GM19193 (cell line): ENCODE results near the gene ZNF213.

Experiments used
- POLR2A ChIP-seq: IDR thresholded peaks from 4 replicates; pipeline ENCODE4 v1.6.1; 2011; ENCODE audit not compliant: insufficient read depth, insufficient read length; ENCODE audit errors: extremely low read depth

ZNF213 gene, protein sequence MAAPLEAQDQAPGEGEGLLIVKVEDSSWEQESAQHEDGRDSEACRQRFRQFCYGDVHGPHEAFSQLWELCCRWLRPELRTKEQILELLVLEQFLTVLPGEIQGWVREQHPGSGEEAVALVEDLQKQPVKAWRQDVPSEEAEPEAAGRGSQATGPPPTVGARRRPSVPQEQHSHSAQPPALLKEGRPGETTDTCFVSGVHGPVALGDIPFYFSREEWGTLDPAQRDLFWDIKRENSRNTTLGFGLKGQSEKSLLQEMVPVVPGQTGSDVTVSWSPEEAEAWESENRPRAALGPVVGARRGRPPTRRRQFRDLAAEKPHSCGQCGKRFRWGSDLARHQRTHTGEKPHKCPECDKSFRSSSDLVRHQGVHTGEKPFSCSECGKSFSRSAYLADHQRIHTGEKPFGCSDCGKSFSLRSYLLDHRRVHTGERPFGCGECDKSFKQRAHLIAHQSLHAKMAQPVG

DNA sequence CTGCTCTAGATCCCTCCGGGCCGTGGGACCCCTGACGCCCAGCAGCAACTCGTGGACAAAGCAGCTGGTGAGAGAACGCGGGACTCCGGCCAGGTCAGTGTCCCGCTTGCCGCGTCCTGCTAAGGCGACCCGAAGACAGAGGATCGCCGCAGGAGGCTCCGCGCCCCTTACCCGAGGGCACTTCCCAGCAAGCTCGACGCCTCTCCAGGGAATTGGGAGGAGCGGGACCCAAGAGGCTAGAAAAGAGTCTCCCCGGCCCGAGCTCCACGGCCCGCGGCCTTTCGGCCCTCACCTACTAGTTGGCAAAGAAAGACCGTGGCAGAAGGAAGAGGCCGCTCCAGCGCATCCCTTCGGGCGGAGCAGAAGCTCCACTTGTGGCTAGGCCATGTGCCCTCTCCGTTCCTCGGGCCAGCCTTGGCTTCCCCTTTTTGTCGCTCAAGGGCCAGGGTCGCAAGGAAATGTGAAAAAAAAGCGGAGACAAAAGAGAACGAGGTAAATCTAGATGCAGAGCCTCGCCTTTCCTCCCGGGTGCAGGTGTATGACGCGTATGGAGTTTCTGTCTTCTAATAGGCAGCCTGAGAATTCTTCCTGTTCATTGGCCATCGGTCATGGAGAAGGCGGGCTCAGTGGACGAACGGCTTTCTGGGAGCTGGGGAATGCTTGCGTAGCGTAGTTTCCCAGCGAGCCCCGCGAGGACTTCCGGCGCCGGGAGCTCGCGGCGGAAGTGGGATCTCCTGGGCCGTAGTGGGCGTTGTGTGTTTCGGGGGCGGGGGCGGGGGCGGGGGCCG is at the start of gene ZNF213:
Gene ZNF213 (plus strand): TSS at position 692 of the 788 bp plus-strand sequence. CDS start 2,252 bp downstream, outside the sequence.
- peak; percentile 50 for TF ChIP-seq POLR2A

DNA sequence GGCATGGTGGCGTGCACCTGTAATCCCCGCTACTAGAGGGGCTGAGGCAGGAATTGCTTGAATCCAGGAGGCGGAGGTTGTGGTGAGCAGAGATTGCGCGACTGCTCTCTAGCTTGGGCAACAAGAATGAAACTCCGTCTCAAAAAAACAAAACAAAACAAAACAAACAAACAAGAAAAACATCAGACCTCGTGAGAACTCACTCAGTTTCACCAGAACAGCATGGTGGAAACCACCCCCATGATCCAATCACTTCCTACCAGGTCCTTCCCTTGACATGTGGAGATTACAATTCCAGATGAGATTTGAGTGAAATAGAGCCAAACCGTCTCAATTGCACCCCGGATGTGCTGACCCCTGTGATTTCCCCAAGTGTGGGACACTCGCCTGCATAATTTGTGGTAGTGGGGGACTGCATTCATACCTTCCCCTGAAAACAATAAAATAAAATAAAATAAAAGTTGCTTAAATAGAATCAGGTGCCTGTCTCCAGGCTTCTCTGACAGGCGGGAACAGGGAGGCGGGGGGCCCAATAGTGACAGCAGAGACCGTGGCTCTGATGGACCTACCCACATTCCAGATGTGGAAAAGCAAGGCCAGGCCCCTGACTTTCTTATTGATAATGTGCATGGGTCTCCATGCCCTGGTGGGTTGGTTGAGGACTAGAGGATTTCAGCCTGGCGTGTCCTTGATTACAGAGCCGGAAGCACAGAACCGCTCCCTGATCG is 48.8 kb upstream of the ZNF213 start:
- no peak for TF ChIP-seq POLR2A

DNA sequence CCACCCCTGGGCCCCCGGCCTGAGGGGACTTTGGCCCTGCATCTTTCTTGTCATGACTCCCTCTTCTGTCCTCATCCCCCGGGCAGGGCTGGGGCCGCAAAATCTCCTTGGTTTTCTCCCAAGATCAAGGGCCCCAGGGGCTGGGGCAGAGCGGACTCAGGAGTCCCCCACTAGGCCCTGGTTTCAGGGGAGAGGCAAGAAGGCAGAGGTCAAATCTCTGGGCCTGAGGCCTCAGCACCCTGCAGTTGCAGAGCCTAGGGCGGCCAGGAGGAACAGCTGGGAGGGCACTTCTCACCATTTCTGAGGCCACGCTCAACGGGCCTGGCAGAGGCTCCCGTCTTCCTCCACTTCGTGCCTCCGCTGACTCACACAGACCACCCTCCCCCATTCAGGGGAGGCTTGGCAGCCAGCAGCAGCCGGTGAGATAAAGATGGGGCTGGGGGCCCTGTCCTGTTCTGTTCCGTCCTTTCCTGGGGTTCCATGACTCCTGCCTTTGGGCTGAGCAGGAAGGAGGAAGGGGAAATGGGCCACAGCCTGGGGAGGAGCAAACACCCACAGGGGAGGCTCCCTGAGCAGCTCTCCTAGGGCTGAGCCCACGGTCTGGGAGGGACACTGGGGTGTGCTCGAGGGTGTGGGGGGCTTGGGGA is 48.1 kb upstream of the ZNF213 start:
- TF ChIP-seq POLR2A: no peak

DNA sequence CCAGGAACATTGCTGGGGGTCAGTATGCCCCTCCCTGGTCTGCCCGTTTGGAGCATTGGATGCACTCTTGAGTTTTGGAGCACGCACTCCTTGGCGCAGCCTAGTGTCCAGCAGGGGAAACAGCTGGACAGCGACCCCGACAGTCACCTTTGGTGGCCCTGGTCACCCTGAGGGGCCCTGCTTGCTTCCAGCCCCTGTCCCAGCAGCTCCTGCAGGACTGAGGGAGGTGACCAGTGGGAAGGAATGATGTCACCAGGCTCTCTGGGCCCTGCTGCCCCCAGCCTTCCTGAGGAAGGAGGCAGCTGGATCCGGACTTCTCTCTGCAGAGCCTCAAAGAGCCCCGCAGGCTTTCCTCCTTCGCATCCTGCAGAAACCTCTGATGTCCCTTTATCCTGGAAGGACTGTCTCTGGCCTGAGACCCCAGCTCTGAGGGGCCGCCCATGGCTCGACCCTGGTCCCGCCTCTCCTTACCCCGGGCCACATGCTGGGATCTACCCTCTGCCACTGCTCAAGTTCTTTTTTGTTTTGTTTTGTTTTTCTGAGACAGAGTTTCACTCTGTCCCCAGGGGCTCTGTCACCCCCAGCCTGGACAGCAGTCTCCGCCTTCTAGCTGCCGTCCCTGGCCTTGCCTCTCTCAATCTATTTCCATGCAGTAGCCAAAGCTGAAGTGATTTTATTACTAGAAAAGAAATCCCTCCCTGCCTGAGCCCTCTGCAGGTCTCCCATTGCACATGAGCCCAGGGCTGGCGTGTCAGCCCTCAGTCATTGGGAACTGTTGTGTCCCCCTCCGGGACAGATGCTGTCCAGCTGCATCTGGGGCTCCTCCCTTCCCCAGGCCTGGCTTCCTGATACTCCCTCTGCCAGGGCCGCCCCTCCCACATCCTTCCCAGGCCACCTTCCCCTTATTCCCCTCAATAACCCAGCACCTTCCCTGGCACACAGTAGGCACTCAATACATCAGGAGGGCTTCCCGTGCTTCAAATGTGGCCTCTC is 47.3 kb upstream of the ZNF213 start:
- TF ChIP-seq POLR2A: no peak

DNA sequence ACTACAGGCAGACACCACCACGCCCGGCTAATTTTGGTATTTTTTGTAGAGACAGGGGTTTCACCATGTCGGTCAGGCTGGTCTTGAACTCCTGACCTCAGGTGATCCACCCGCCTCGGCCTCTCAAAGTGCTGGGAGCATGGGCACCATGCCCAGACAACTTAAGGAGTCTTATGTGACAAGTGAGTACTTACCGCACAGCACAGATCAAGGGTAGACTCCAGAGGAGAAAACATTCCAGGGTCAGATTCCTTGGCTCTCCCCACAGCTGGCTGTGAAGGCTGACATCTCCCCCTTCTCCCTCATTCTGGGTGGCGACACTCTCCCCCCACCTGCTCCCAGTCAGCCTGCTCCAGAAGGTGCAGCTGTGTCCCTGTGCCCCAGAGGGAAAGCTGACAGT is 46.4 kb upstream of the ZNF213 start:
- TF ChIP-seq POLR2A: no peak

DNA sequence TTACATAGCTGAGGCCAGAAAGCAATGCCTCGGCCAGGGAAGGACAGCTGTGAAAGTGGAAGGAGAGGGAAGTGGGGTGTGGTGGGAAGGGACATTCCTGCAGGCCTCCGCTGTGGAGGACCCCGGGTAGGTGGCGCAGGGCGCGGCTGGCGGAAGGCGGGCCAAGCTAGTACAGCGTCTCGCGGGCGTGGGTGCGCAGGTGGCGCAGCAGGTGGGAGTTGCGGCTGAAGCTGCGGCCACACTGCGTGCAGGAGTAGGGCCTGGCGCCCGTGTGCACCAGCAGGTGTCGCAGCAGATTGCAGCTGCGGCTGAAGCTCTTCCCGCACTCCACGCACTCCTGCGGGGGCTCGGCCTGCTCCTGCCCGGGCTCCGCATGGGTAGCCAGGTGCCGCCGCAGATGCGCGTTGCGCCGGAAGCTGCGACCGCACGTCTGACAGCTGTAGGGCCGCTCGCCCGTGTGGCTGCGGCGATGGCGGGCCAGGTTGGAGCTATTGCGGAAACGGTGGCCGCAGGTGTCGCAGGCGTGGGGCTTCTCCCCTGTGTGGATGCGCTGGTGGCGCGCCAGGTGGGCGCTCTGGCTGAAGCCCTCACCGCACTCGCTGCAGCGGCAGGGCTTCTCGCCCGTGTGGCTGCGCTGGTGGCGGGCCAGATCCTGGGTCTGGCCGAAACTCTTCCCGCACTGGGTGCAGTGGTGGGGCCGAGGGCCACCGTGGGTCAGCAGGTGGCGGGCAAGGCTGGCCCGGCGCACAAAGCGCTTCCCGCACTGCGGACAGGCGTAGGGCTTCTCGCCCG is 45.7 kb upstream of the ZNF213 start:
- TF ChIP-seq POLR2A: no peak

DNA sequence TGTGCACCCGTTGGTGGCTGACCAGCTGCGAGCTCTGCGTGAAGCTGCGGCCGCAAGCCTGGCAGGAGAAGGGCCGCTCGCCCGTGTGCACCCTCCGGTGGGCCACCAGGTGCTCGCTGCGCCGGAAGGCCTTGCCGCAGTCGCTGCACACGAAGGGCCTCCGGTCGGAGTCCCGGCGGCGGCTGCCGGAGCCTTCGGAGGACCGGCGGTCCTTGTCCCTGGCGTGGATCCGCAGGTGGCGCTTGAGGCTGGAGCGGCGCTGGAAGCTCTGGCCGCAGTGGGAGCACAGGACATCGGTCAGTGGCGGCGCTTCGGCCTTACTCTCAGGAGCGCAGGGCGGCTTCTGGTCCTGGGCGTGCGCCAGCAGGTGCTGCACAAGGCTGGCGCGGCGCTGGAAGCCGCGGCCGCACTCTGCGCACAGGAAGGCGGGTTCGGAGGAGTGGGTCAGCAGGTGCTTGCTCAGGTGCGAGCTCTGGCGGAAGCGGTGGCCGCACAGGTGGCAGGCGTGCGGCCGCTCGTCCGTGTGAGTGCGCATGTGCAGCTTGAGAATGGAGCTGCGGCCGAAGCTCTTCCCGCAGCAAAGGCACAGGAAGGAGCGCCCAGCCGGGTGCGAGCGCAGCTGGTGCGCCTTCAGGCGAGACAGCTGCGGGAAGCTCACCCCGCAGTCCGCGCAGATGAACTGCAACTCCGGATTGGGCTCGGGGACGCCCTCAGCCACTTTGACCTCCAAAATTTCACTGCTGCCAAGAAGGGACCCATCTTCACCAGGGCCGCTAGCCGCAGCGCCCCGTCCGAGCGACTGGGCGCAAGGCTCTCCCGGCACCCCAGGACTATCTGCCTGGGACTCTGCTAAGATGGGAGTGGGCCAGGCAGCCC is 44.9 kb upstream of the ZNF213 start:
- TF ChIP-seq POLR2A: no peak

DNA sequence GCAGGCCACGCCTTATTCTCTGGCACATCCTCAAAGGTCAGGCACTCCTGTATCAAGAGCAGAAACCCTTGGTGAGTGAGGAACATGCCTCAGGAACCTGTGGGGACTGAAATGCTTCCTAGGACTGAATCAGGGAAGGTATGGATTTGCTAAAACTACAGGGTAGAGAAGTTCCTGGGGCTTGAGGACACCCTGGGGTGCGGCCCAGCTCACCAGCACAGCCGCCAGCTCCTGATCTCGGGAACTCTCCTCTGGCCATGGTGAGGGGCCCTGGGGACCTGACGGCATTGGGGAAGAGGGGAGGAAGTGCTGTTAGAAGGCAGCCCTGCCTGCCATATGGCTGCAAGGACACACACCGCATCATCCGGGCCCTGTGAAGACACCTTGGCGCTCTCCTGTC is 43.3 kb upstream of the ZNF213 start:
- no peak for TF ChIP-seq POLR2A

DNA sequence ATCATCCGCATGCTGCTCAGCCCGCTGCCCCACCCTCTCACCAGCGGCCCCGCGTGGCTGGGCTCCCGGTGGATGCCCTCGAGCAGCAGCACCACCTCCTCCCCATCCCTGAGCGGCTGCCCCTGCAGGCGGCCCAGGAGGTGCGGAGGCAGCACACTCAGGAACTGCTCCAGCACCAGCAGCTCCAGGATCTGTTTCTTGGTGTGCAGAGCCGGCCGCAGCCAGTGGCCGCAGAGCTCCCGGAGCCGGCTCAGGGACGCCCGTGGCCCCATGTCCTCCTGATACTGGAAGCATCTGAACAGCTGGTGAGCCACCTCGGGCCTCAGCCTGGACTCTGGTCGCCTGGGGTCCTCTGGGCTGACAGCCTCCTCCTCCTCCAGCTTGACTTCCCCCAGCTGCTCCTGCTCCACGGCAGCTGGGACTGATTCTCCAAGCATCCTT is 42.3 kb upstream of the ZNF213 start:
- no peak for TF ChIP-seq POLR2A

DNA sequence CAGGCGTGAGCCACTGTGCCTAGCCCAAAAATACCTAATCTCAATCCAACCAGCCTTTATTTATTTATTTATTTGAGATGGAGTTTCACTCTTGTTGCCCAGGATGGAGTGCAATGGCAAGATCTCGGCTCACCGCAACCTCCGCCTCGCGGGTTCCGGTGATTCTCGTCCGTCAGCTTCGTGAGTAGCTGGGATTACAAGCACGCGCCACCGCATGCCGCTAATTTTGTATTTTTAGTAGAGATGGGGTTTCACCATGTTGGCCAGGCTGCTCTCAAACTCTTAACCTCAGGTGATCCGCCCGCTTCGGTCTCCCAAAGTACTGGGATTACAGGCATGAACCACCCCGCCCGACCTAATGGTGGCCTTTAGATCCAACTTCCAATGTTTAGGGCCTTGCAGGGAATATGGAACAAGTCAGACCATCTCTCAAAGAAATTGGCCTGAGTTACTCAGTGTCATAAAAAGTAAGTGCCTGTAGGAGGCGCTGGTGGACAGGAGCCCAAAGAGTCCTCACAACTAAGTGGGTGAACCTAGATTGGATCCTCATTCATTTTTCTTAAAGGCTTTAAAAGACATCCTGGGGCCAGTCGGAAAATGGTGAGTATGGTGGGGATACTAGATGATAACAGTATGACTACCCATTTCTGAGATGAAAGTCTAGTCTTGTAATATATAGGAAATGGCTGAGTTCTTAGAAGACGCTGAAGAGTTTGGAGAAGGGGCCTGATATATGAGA is 40.4 kb upstream of the ZNF213 start:
- TF ChIP-seq POLR2A: no peak

DNA sequence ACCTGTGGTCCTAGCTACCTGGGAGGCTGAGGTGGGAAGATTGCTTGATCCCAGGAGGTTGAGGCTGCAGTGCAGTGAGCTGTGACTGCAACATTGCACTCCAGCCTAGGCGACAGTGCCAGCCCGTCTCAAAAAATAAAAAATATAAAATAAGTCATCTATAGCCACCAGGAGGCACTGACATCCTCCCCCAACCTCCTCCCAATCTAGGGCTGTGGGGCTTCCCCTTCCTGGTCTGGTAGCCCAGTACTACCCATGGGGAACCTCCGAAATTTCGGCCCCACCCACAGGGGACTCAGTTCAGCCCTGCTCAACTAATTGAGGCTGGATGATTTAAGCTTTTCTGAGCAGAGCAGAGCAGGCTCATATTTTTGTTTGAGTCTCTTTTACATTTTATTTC is 39.0 kb upstream of the ZNF213 start:
- TF ChIP-seq POLR2A: no peak
